ENCODE data around the gene DGKA.
"Not testable (repeated sequence)": the region's sequence is repeated elsewhere in the genome, so short reads cannot be mapped to it uniquely, and the experiment has no call there.

Gene DGKA

GRCh38 chr12:55999999-56000540 is 69.1 kb downstream of the DGKA start:
- H3K36me3 ChIP-seq (ENCODE audit: control insufficient read depth, insufficient read depth, low read length): peaks cover 33% of the 10 kb centered on the region
- not testable (repeated sequence) for H3K4me1 ChIP-seq (ENCODE audit: control insufficient read depth, insufficient read depth, low read length); H3K4me3 ChIP-seq (ENCODE audit: low read depth, low read length); H3K27ac ChIP-seq (ENCODE audit: low read depth, low read length); H3K9me3 ChIP-seq (ENCODE audit: control insufficient read depth, insufficient read depth, low read length); H3K27me3 ChIP-seq (ENCODE audit: control insufficient read depth, insufficient read depth, low read length); H3K9ac ChIP-seq (ENCODE audit: low read depth, low read length)

- Histone ChIP-seq H3K27me3 (ENCODE audit: control insufficient read depth, insufficient read depth, low read length) (no peaks in the 10 kb centered on the region), H3K9ac (ENCODE audit: low read depth, low read length) (no peak overlapping the region), H3K9me3 (ENCODE audit: control insufficient read depth, insufficient read depth, low read length) (no peaks in the 10 kb centered on the region), H3K4me1 (ENCODE audit: control insufficient read depth, insufficient read depth, low read length) (no peaks in the 10 kb centered on the region), H3K4me3 (ENCODE audit: low read depth, low read length) (no peak overlapping the region), H3K36me3 (ENCODE audit: control insufficient read depth, insufficient read depth, low read length) (peaks cover 30% of the 10 kb centered on the region), H3K27ac (ENCODE audit: low read depth, low read length) (no peak overlapping the region)
Observed at GRCh38 chr12:56001487-56002100, 70.6 kb downstream of the DGKA start.

GRCh38 chr12:56003376-56003775 is 72.4 kb downstream of the DGKA start:
- H3K27ac ChIP-seq (ENCODE audit: low read depth, low read length); H3K4me1 ChIP-seq (ENCODE audit: control insufficient read depth, insufficient read depth, low read length); H3K9ac ChIP-seq (ENCODE audit: low read depth, low read length); H3K4me3 ChIP-seq (ENCODE audit: low read depth, low read length); H3K27me3 ChIP-seq (ENCODE audit: control insufficient read depth, insufficient read depth, low read length); H3K9me3 ChIP-seq (ENCODE audit: control insufficient read depth, insufficient read depth, low read length): not testable (repeated sequence)
- peaks cover 30% of the 10 kb centered on the region for H3K36me3 ChIP-seq (ENCODE audit: control insufficient read depth, insufficient read depth, low read length)

All from HUES48 (cell line).